Stomach (tissue), 4 donors: ENCODE data around the gene UPF2.

Experiments
- CTCF ChIP-seq, 7 experiments: fragments of 450-650 bp in 4 of 7; fragments of 200-600 bp in 3 of 7; sonication (generic) in 3 of 7; IDR thresholded peaks; one replicate each; pipeline ENCODE4 v1.5.1; 2016 to 2019; ENCODE audit warnings: antibody characterized with exemption in 7 of 7, control low read depth in 2 of 7, mild to moderate bottlenecking in 1 of 7
- POLR2A ChIP-seq, 4 donors: fragments of 450-650 bp; IDR thresholded peaks; one replicate each; pipeline ENCODE4 v1.6.1; 2016; ENCODE audit warnings: antibody characterized with exemption in 4 of 4, control low read depth in 2 of 4, mild to moderate bottlenecking in 1 of 4, moderate library complexity in 1 of 4

- TF ChIP-seq CTCF (IDR thresholded peaks at IDR 0.05): no peak
- no peak for TF ChIP-seq POLR2A (IDR thresholded peaks at IDR 0.05)
Measured at GRCh38 chr10:11886851-11887250, 155.8 kb downstream of the UPF2 start.
